ENCODE measurements around the gene ANKIB1. TPM values are rescaled to one million over a fixed set of nuclear protein-coding genes. Genes with fewer than 3 reads are reported as not detected.

Gene ANKIB1
- total RNA-seq, 3 donors from 2014 or later, result 34.7 to 74.8 (median 40.9) TPM

- DNase-seq (no peak), ATAC-seq (no peak)
- intact Hi-C loops (cut with DNase I, micrococcal nuclease), result no loop called here
- no peak for TF ChIP-seq CTCF (IDR thresholded peaks at IDR 0.05)
- H3K4me1 ChIP-seq (ENCODE audit: low read depth), result no peaks in the 10 kb centered on the region
- no peak overlapping the region for H3K4me3 ChIP-seq
- no peaks in the 10 kb centered on the region for H3K9me3 ChIP-seq
- H3K36me3 ChIP-seq (ENCODE audit: low read depth), result no peaks in the 10 kb centered on the region
Measured at GRCh38 chr7:92255308-92255707, 9.5 kb downstream of the ANKIB1 start.

- H3K4me1 ChIP-seq (ENCODE audit: low read depth), result no peaks in the 10 kb centered on the region
- intact Hi-C loops (cut with DNase I, micrococcal nuclease), result no loop called here
- TF ChIP-seq CTCF (IDR thresholded peaks at IDR 0.05), result no peak
- no peaks in the 10 kb centered on the region for H3K36me3 ChIP-seq (ENCODE audit: low read depth)
- ATAC-seq (no peak), DNase-seq (no peak)
- H3K4me3 ChIP-seq, result no peak overlapping the region
- H3K9me3 ChIP-seq, result no peaks in the 10 kb centered on the region
Measured at GRCh38 chr7:92259062-92259461, 13.3 kb downstream of the ANKIB1 start.

GRCh38 chr7:92259610-92260247, 14.0 kb downstream of the ANKIB1 start:
- no peaks in the 10 kb centered on the region for H3K9me3 ChIP-seq
- DNase-seq, result no peak
- H3K4me3 ChIP-seq, result no peak overlapping the region
- no peak for TF ChIP-seq CTCF (IDR thresholded peaks at IDR 0.05)
- H3K36me3 ChIP-seq (ENCODE audit: low read depth), result no peaks in the 10 kb centered on the region
- no peak for ATAC-seq
- intact Hi-C loops (cut with DNase I, micrococcal nuclease), result no loop called here
- H3K4me1 ChIP-seq (ENCODE audit: low read depth), result no peaks in the 10 kb centered on the region

GRCh38 chr7:92260248-92260781, 14.5 kb downstream of the ANKIB1 start:
- no peak for TF ChIP-seq CTCF (IDR thresholded peaks at IDR 0.05)

GRCh38 chr7:92266415-92267241, 20.9 kb downstream of the ANKIB1 start:
- Histone ChIP-seq H3K9me3 (no peaks in the 10 kb centered on the region), H3K36me3 (ENCODE audit: low read depth) (no peaks in the 10 kb centered on the region), H3K4me1 (ENCODE audit: low read depth) (no peaks in the 10 kb centered on the region), H3K4me3 (no peak overlapping the region)
- no peak for DNase-seq
- no peak for TF ChIP-seq CTCF (IDR thresholded peaks at IDR 0.05)
- intact Hi-C loops (cut with DNase I, micrococcal nuclease), result no loop called here
- no peak for ATAC-seq

More at GRCh38 chr7:92260248-92260781, 14.5 kb downstream of the ANKIB1 start:
- DNase-seq (no peak), ATAC-seq (peak; percentile 27)
- intact Hi-C loops (cut with DNase I, micrococcal nuclease), result no loop called here
- no peaks in the 10 kb centered on the region for H3K36me3 ChIP-seq (ENCODE audit: low read depth)
- H3K9me3 ChIP-seq, result no peaks in the 10 kb centered on the region
- H3K4me3 ChIP-seq, result no peak overlapping the region
- H3K4me1 ChIP-seq (ENCODE audit: low read depth), result no peaks in the 10 kb centered on the region
